H1 (cell line): Measurements from ENCODE around the gene SEMA3E. TPM values are rescaled to one million over a fixed set of nuclear protein-coding genes. Genes with fewer than 3 reads are reported as not detected.

Experiments used
- CTCF ChIA-PET: fragments of 300-600 bp; sonication (Branson Sonifier 250); formaldehyde crosslinking; loops from one replicate; lab custom pipeline; 2021; ENCODE audit not compliant: partially characterized antibody; lab: Charles Lee
- POLR2A ChIA-PET: fragments of 300-600 bp; sonication (Branson Sonifier 250); formaldehyde crosslinking; loops from one replicate; lab custom pipeline; 2021; ENCODE audit warnings: inconsistent platforms; ENCODE audit not compliant: partially characterized antibody; lab: Charles Lee
- DNase-seq, 2 experiments: peaks; one replicate each; pipeline versions ENCODE4 v3.0.0 to v3.0.0-alpha.2; 2010 to 2022; ENCODE audit warnings: low spot score in 2 of 2, low read depth in 1 of 2, mixed read lengths in 1 of 2
- FAIRE-seq: peaks from 2 replicates; lab custom pipeline; 2011; peaks lifted over from hg19 to GRCh38; lab: Jason Lieb, UNC
- H2AFZ ChIP-seq: 2 replicates; pipeline ENCODE4 v1.8.1; 2012; ENCODE audit warnings: low read length, inconsistent platforms
- H2AK5ac ChIP-seq: 2 replicates; pipeline ENCODE4 v1.6.1; 2013; ENCODE audit warnings: low read depth, low read length
- H2BK120ac ChIP-seq: replicated peaks from 2 replicates; pipeline ENCODE3; 2013; ENCODE audit warnings: low read depth, low read length, inconsistent platforms
- H2BK12ac ChIP-seq: 2 replicates; pipeline ENCODE4 v1.6.1; 2013; ENCODE audit warnings: low read depth, low read length
- H2BK15ac ChIP-seq: 2 replicates; pipeline ENCODE4 v1.6.1; 2013; ENCODE audit warnings: low read length
- H2BK20ac ChIP-seq: 2 replicates; pipeline ENCODE4 v1.6.1; 2013; ENCODE audit warnings: low read length
- H2BK5ac ChIP-seq: 2 replicates; pipeline ENCODE4 v1.6.1; 2013; ENCODE audit warnings: low read depth, low read length
- H3K14ac ChIP-seq: 2 replicates; pipeline ENCODE4 v1.6.1; 2013; ENCODE audit warnings: inconsistent platforms; ENCODE audit not compliant: insufficient read length
- H3K18ac ChIP-seq: 2 replicates; pipeline ENCODE4 v1.6.1; 2013; ENCODE audit warnings: low read length; ENCODE audit errors: extremely low read depth
- H3K23ac ChIP-seq: 2 replicates; pipeline ENCODE4 v1.6.1; 2013; ENCODE audit warnings: inconsistent platforms; ENCODE audit not compliant: insufficient read length
- H3K23me2 ChIP-seq: 2 replicates; pipeline ENCODE4 v1.6.1; 2013; ENCODE audit warnings: low read depth, low read length
- H3K27ac ChIP-seq: 2 replicates; pipeline ENCODE4 v1.6.1; 2011; ENCODE audit warnings: low read depth, low read length, inconsistent platforms
- H3K27me3 ChIP-seq, 4 experiments: replicated peaks in 1 of 4; 1 replicate in 1 of 4; 2 replicates in 3 of 4; pipeline versions ENCODE4 v1.6.1 to v1.8.1; 2011 to 2013; ENCODE audit warnings: low read length in 3 of 4, mild to moderate bottlenecking in 3 of 4, inconsistent platforms in 2 of 4, mixed read lengths in 2 of 4, moderate library complexity in 1 of 4; ENCODE audit not compliant: control insufficient read depth in 3 of 4, insufficient read depth in 3 of 4; ENCODE audit errors: extremely low read depth in 1 of 4
- H3K36me3 ChIP-seq, 4 experiments: 2 replicates each; pipeline versions ENCODE4 v1.6.1 to v1.8.1; 2011 to 2013; ENCODE audit warnings: mild to moderate bottlenecking in 4 of 4, low read length in 3 of 4, moderate library complexity in 2 of 4, control low read depth in 1 of 4, inconsistent platforms in 1 of 4; ENCODE audit not compliant: insufficient read depth in 4 of 4, control insufficient read depth in 2 of 4
- H3K4ac ChIP-seq: replicated peaks from 2 replicates; pipeline ENCODE3; 2013; ENCODE audit warnings: low read length, low read depth, mixed read lengths, inconsistent platforms; ENCODE audit not compliant: insufficient read length
- H3K4me1 ChIP-seq, 4 experiments: replicated peaks in 1 of 4; 1 replicate in 1 of 4; 2 replicates in 3 of 4; pipeline versions ENCODE4 v1.6.1 to v1.8.1; 2011 to 2013; ENCODE audit warnings: low read length in 3 of 4, inconsistent platforms in 2 of 4, mixed read lengths in 1 of 4; ENCODE audit not compliant: insufficient read depth in 4 of 4, control insufficient read depth in 3 of 4
- H3K4me2 ChIP-seq, 2 experiments: 2 replicates each; pipeline versions ENCODE4 v1.6.1 to v1.8.1; 2011 to 2013; ENCODE audit warnings: low read depth in 2 of 2, low read length in 2 of 2, control low read depth in 1 of 2, inconsistent platforms in 1 of 2, mild to moderate bottlenecking in 1 of 2; ENCODE audit not compliant: insufficient read depth in 1 of 2
- H3K4me3 ChIP-seq, 4 experiments: fragments of 200-600, 300-600 bp in 1 of 4; sonication (generic), shearing (Covaris generic), sonication (Bioruptor Twin) in 1 of 4; 2 replicates each; pipeline versions ENCODE4 v1.5.1 to v1.8.1; 2011 to 2016; ENCODE audit warnings: low read length in 4 of 4, low read depth in 3 of 4, control low read depth in 2 of 4, inconsistent platforms in 2 of 4, mild to moderate bottlenecking in 2 of 4, mixed read lengths in 1 of 4, moderate library complexity in 1 of 4; ENCODE audit not compliant: insufficient read depth in 2 of 4; ENCODE audit errors: extremely low read depth in 1 of 4
- H3K56ac ChIP-seq: replicated peaks from 2 replicates; pipeline ENCODE3; 2013; ENCODE audit warnings: low read depth, mild to moderate bottlenecking, mixed read lengths, low read length, inconsistent platforms; ENCODE audit not compliant: insufficient read length
- H3K79me1 ChIP-seq: 2 replicates; pipeline ENCODE4 v1.6.1; 2013; ENCODE audit warnings: low read depth, low read length, control low read depth
- H3K79me2 ChIP-seq, 2 experiments: 2 replicates each; pipeline versions ENCODE4 v1.6.1 to v1.8.1; 2012 to 2013; ENCODE audit warnings: low read length in 2 of 2, mild to moderate bottlenecking in 2 of 2, inconsistent platforms in 1 of 2; ENCODE audit not compliant: insufficient read depth in 2 of 2, control insufficient read depth in 1 of 2
- H3K9ac ChIP-seq, 4 experiments: replicated peaks in 1 of 4; 1 replicate in 1 of 4; 2 replicates in 3 of 4; pipeline versions ENCODE4 v1.6.1 to v1.8.1; 2011 to 2013; ENCODE audit warnings: low read depth in 3 of 4, low read length in 3 of 4, control low read depth in 2 of 4, mild to moderate bottlenecking in 2 of 4, moderate library complexity in 2 of 4, inconsistent platforms in 1 of 4; ENCODE audit errors: extremely low read depth in 1 of 4
- H3K9me3 ChIP-seq, 2 experiments: 2 replicates each; pipeline versions ENCODE4 v1.6.1 to v1.8.1; 2012 to 2013; ENCODE audit warnings: mild to moderate bottlenecking in 2 of 2, moderate library complexity in 2 of 2, control low read depth in 1 of 2, inconsistent platforms in 1 of 2, low read depth in 1 of 2, low read length in 1 of 2, mixed read lengths in 1 of 2; ENCODE audit not compliant: insufficient read depth in 2 of 2
- H4K20me1 ChIP-seq, 2 experiments: replicated peaks in 1 of 2; 2 replicates each; pipeline versions ENCODE3 to v1.8.1; 2011 to 2013; ENCODE audit warnings: inconsistent platforms in 2 of 2, low read length in 2 of 2, mild to moderate bottlenecking in 1 of 2; ENCODE audit not compliant: insufficient read depth in 2 of 2, control insufficient read depth in 1 of 2
- H4K5ac ChIP-seq: 2 replicates; pipeline ENCODE4 v1.6.1; 2013; ENCODE audit warnings: low read length, low read depth, mixed read lengths, inconsistent platforms; ENCODE audit not compliant: insufficient read length
- H4K8ac ChIP-seq: 2 replicates; pipeline ENCODE4 v1.8.0; 2013; ENCODE audit warnings: mild to moderate bottlenecking, moderate library complexity, low read length, inconsistent platforms; ENCODE audit not compliant: insufficient read depth; ENCODE audit errors: extremely low read depth
- H4K91ac ChIP-seq: replicated peaks from 2 replicates; pipeline ENCODE3; 2013; ENCODE audit warnings: low read length, mixed read lengths, inconsistent platforms; ENCODE audit not compliant: insufficient read length
- ASH2L ChIP-seq: fragments of 200-600, 300-600 bp; sonication (generic); IDR thresholded peaks from one replicate; pipeline ENCODE4 v1.7.1; 2017; ENCODE audit warnings: low read length
- GABPA ChIP-seq: IDR thresholded peaks from 2 replicates; pipeline ENCODE4 v1.6.1; 2011; ENCODE audit warnings: mild to moderate bottlenecking, low read length, moderate library complexity, borderline replicate concordance; ENCODE audit not compliant: insufficient read depth
- POLR2AphosphoS5 ChIP-seq: IDR thresholded peaks from 2 replicates; pipeline ENCODE4 v1.6.1; 2011; ENCODE audit warnings: low read depth, low read length
- RBBP5 ChIP-seq: IDR thresholded peaks from 2 replicates; pipeline ENCODE4 v1.7.1; 2012; ENCODE audit warnings: low read depth, mild to moderate bottlenecking, inconsistent platforms, low read length, moderate library complexity, borderline replicate concordance
- SP1 ChIP-seq: IDR thresholded peaks from 2 replicates; pipeline ENCODE4 v1.6.1; 2011; ENCODE audit warnings: low read depth, low read length
- SP2 ChIP-seq: IDR thresholded peaks from 2 replicates; pipeline ENCODE4 v1.6.1; 2012; ENCODE audit warnings: mild to moderate bottlenecking, low read length, inconsistent platforms
- SP4 ChIP-seq: IDR thresholded peaks from 2 replicates; pipeline ENCODE4 v1.6.1; 2012; ENCODE audit warnings: low read length, inconsistent platforms
- TAF1 ChIP-seq: IDR thresholded peaks from 2 replicates; pipeline ENCODE4 v1.6.1; 2011; ENCODE audit warnings: mild to moderate bottlenecking, low read depth, low read length
- TCF12 ChIP-seq: IDR thresholded peaks from 2 replicates; pipeline ENCODE4 v1.6.1; 2011; ENCODE audit warnings: low read depth, mild to moderate bottlenecking, low read length
- WGBS, 2 experiments: shearing (Covaris generic) in 1 of 2; methylation state at CpG; one replicate each; pipeline versions ENCODE4 v1.1.6 to v1.1.7; 2013 to 2015; ENCODE audit warnings: low lambda C conversion rate in 2 of 2, mixed read lengths in 2 of 2, inconsistent platforms in 1 of 2, low coverage in 1 of 2, missing lambda C conversion rate in 1 of 2; ENCODE audit not compliant: insufficient replicate concordance in 2 of 2, insufficient coverage in 1 of 2, insufficient read length in 1 of 2; ENCODE audit errors: extremely low coverage in 1 of 2, missing lambda C conversion rate in 1 of 2; 5-methylcytosine and 5-hydroxymethylcytosine counted together
- polyA plus RNA-seq, 7 experiments: library from polyadenylated mRNA; depleted of rRNA in 3 of 7; stranded (reverse) in 5 of 7; unstranded in 2 of 7; fragments of >200 nt in 5 of 7; fragments of 200-250 nt in 2 of 7; gene quantifications; 1 replicate in 5 of 7; 2 replicates in 1 of 7; 4 replicates in 1 of 7; pipeline versions ENCODE4 v1.2.1 to v1.2.3, GENCODE V29; 2011 to 2013; ENCODE audit warnings: missing spikeins in 2 of 7, mixed read lengths in 2 of 7
- total RNA-seq: library from RNA; stranded (reverse); fragmentation: NEBNext Ultra II Directional; extraction: Animal tissue kit (Norgen Biotek cat#: 25700); gene quantifications from 2 replicates; pipeline ENCODE4 v1.2.1, GENCODE V29; 2021
- TF ChIP-seq, protein P1 (sequence below), 3 experiments: IDR thresholded peaks; 1 replicate in 2 of 3; 2 replicates in 1 of 3; pipeline versions ENCODE4 v1.5.1 to v1.6.1; 2011; ENCODE audit warnings: low read length in 3 of 3, mild to moderate bottlenecking in 3 of 3, inconsistent platforms in 2 of 3, low read depth in 1 of 3, moderate library complexity in 1 of 3; ENCODE audit not compliant: insufficient read depth in 1 of 3; ENCODE audit errors: control extremely low read depth in 1 of 3

The SEMA3E gene
- total and polyA plus RNA-seq, 2 of the 8 experiments (the other 6 are each of a cell fraction or from before 2014, with no cell fraction given) = 0.93 to 0.94 TPM

GRCh38 chr7:83337050-83337449, 311.9 kb downstream of the SEMA3E start:
- no peak overlapping the region for H3K14ac ChIP-seq
- no peak overlapping the region for H3K27ac ChIP-seq
- FAIRE-seq (no peak), DNase-seq (no peak)
- no peak overlapping the region for H4K91ac ChIP-seq
- no peak overlapping the region for H2BK20ac ChIP-seq
- H3K23ac ChIP-seq = no peak overlapping the region
- 0 out of 7 replicates have a peak, but pooled peaks cover 0 to 2% (median 0%) of the 10 kb centered on the region in 4 experiments for H3K4me1 ChIP-seq
- H3K4me3 ChIP-seq = no peak overlapping the region
- no peak overlapping the region for H3K9ac ChIP-seq
- 84% methylated on average over 2 of the region's 2 CpGs; no CpG with 5 or more reads in 1 of the 2 experiments for WGBS, 2 experiments
- no peaks in the 10 kb centered on the region for H3K9me3 ChIP-seq
- H2BK5ac ChIP-seq = no peak overlapping the region
- no peaks in the 10 kb centered on the region for H3K79me1 ChIP-seq
- H2BK15ac ChIP-seq = no peak overlapping the region
- no peak overlapping the region for H2BK120ac ChIP-seq
- no peaks in the 10 kb centered on the region for H3K79me2 ChIP-seq
- no peak overlapping the region for H4K8ac ChIP-seq
- no peak overlapping the region for H2AK5ac ChIP-seq
- no peak overlapping the region for H3K4me2 ChIP-seq
- H3K18ac ChIP-seq = no peak overlapping the region
- no peak overlapping the region for H2BK12ac ChIP-seq
- CTCF ChIA-PET = interaction anchor here (0.9 kb wide), 1 partner anchor 11 kb away, joined by 3 read pairs; no protein-coding TSS in a partner anchor
- no peaks in the 10 kb centered on the region for H3K27me3 ChIP-seq
- POLR2A ChIA-PET = no interaction called here
- H4K5ac ChIP-seq = no peak overlapping the region
- no peaks in the 10 kb centered on the region for H3K36me3 ChIP-seq
- TF ChIP-seq, protein P1, sequence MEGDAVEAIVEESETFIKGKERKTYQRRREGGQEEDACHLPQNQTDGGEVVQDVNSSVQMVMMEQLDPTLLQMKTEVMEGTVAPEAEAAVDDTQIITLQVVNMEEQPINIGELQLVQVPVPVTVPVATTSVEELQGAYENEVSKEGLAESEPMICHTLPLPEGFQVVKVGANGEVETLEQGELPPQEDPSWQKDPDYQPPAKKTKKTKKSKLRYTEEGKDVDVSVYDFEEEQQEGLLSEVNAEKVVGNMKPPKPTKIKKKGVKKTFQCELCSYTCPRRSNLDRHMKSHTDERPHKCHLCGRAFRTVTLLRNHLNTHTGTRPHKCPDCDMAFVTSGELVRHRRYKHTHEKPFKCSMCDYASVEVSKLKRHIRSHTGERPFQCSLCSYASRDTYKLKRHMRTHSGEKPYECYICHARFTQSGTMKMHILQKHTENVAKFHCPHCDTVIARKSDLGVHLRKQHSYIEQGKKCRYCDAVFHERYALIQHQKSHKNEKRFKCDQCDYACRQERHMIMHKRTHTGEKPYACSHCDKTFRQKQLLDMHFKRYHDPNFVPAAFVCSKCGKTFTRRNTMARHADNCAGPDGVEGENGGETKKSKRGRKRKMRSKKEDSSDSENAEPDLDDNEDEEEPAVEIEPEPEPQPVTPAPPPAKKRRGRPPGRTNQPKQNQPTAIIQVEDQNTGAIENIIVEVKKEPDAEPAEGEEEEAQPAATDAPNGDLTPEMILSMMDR (IDR thresholded peaks at IDR 0.05; ENCODE audit: control extremely low read depth in 1 of 3, insufficient read depth in 1 of 3, low read depth in 1 of 3, low read length in 3 of 3) = no peak
- TF ChIP-seq GABPA (no peak), SP2 (no peak), POLR2AphosphoS5 (no peak), RBBP5 (no peak), SP1 (no peak), TAF1 (no peak), ASH2L (no peak), SP4 (no peak), TCF12 (no peak)
- H3K4ac ChIP-seq = no peak overlapping the region
- H2AFZ ChIP-seq = no peak overlapping the region
- no peaks in the 10 kb centered on the region for H3K23me2 ChIP-seq
- no peaks in the 10 kb centered on the region for H4K20me1 ChIP-seq
- H3K56ac ChIP-seq = no peak overlapping the region
